Right lobe of liver (tissue), 4 donors: Measurements from ENCODE around the gene TRIP10.

Experiments used
- POLR2A ChIP-seq: fragments of 450-650 bp; IDR thresholded peaks from one replicate; pipeline ENCODE4 v1.6.1; 2017; ENCODE audit warnings: antibody characterized with exemption, mild to moderate bottlenecking
- TF ChIP-seq, protein P1 (sequence below), 4 donors: fragments of 200-600 bp in 3 of 4; fragments of 450-650 bp in 1 of 4; IDR thresholded peaks; one replicate each; pipeline versions ENCODE4 v1.5.1 to v1.8.0; 2016 to 2022; ENCODE audit warnings: antibody characterized with exemption in 4 of 4, mild to moderate bottlenecking in 2 of 4
- donor health status: DM: no; HTN: no; CAD: no.
- donor health status: DM: no; HTN: no; CAD: no.
- donor health status: DM: no; HTN: yes; CAD: no.

GRCh38 chr19:6720369-6721137 is 18.9 kb upstream of the TRIP10 start, which contains the start of gene C3:
- TF ChIP-seq, protein P1, sequence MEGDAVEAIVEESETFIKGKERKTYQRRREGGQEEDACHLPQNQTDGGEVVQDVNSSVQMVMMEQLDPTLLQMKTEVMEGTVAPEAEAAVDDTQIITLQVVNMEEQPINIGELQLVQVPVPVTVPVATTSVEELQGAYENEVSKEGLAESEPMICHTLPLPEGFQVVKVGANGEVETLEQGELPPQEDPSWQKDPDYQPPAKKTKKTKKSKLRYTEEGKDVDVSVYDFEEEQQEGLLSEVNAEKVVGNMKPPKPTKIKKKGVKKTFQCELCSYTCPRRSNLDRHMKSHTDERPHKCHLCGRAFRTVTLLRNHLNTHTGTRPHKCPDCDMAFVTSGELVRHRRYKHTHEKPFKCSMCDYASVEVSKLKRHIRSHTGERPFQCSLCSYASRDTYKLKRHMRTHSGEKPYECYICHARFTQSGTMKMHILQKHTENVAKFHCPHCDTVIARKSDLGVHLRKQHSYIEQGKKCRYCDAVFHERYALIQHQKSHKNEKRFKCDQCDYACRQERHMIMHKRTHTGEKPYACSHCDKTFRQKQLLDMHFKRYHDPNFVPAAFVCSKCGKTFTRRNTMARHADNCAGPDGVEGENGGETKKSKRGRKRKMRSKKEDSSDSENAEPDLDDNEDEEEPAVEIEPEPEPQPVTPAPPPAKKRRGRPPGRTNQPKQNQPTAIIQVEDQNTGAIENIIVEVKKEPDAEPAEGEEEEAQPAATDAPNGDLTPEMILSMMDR (IDR thresholded peaks at IDR 0.05), result no peak
- peak; percentile 94 for TF ChIP-seq POLR2A
